ENCODE data around the gene RBM3. TPM values are rescaled to one million over a fixed set of nuclear protein-coding genes. Genes with fewer than 3 reads are reported as not detected.

RBM3 gene
- total and polyA plus RNA-seq, 10 of the 15 experiments (the other 5 are each of a cell fraction or from before 2014, with no cell fraction given): 170 to 467 (median 259) TPM

GRCh38 chrX:48597353-48598264 is 23.3 kb downstream of the RBM3 start, which contains the start of gene WDR13 (continued):
- TF ChIP-seq CUX1 (IDR thresholded peaks at IDR 0.05; ENCODE audit: insufficient replicate concordance, low read depth, low read length) (no peak), SRF (IDR thresholded peaks at IDR 0.05; ENCODE audit: low read depth in 2 of 2, low read length in 2 of 2) (peak; percentile 67 to 95), KLF5 (IDR thresholded peaks at IDR 0.05; ENCODE audit: partially characterized antibody) (no peak), ETV6 (conservative IDR thresholded peaks at IDR 0.05 in 1 of 2, IDR thresholded peaks at IDR 0.05 in 1 of 2; ENCODE audit: borderline replicate concordance in 1 of 2, low read depth in 1 of 2) (no peak), SKIL (IDR thresholded peaks at IDR 0.05; ENCODE audit: low read depth, poor library complexity, severe bottlenecking) (no peak), HDGF (IDR thresholded peaks at IDR 0.05) (peak; percentile 18; the same call in 1 of the 2 replicates), CHD1 (IDR thresholded peaks at IDR 0.05; ENCODE audit: low read depth, low read length) (0 out of 2 replicates have a peak, but pooled peaks have one; percentile 54), NFIC (IDR thresholded peaks at IDR 0.05; ENCODE audit: low read depth, low read length) (no peak), SPI1 (IDR thresholded peaks at IDR 0.05; ENCODE audit: borderline replicate concordance, insufficient read depth, low read depth, low read length) (no peak), ZBTB4 (CRISPR knock-in tag; IDR thresholded peaks at IDR 0.05) (no peak), SMARCA5 (IDR thresholded peaks at IDR 0.05) (peak; percentile 98), PAX5 (IDR thresholded peaks at IDR 0.05; ENCODE audit: borderline replicate concordance, low read depth, low read length) (no peak)
